Body of pancreas (tissue), 4 donors: ENCODE data around the gene NEIL1.

ENCODE experiments used
- POLR2A ChIP-seq, 3 donors: fragments of 450-650 bp; IDR thresholded peaks; one replicate each; pipeline ENCODE4 v1.6.1; 2016; ENCODE audit warnings: antibody characterized with exemption in 3 of 3, mild to moderate bottlenecking in 2 of 3
- TF ChIP-seq, protein P1 (sequence below), 7 experiments: fragments of 450-650 bp in 4 of 7; fragments of 200-600 bp in 3 of 7; sonication (generic) in 3 of 7; IDR thresholded peaks; one replicate each; pipeline ENCODE4 v1.5.1; 2016 to 2019; ENCODE audit warnings: antibody characterized with exemption in 7 of 7

DNA sequence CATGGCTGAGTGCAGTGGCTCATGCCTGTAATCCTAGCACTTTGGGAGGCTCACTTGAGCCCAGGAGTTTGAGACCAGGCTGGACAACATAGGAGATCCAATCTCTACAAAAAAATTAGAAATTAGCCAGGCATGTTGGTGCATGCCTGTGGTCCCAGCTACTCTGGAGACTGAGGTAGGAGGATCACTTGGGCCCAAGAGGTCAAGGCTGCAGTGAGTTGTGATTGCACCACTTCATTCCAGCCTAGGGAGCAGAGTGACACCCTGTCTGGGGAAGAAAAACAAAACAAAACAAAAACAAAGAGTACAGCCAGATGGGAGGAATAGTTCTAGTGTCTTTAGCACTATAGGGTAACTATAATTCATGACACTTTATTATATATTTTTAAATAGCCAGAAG, 37.1 kb upstream of the NEIL1 start:
- TF ChIP-seq, protein P1, sequence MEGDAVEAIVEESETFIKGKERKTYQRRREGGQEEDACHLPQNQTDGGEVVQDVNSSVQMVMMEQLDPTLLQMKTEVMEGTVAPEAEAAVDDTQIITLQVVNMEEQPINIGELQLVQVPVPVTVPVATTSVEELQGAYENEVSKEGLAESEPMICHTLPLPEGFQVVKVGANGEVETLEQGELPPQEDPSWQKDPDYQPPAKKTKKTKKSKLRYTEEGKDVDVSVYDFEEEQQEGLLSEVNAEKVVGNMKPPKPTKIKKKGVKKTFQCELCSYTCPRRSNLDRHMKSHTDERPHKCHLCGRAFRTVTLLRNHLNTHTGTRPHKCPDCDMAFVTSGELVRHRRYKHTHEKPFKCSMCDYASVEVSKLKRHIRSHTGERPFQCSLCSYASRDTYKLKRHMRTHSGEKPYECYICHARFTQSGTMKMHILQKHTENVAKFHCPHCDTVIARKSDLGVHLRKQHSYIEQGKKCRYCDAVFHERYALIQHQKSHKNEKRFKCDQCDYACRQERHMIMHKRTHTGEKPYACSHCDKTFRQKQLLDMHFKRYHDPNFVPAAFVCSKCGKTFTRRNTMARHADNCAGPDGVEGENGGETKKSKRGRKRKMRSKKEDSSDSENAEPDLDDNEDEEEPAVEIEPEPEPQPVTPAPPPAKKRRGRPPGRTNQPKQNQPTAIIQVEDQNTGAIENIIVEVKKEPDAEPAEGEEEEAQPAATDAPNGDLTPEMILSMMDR (IDR thresholded peaks at IDR 0.05): no peak
- TF ChIP-seq POLR2A (IDR thresholded peaks at IDR 0.05): no peak
